Epithelial cell of proximal tubule (primary cell): ENCODE data around the gene C11orf24. TPM values are rescaled to one million over a fixed set of nuclear protein-coding genes. Genes with fewer than 3 reads are reported as not detected.
"Not testable (repeated sequence)": the region's sequence is repeated elsewhere in the genome, so short reads cannot be mapped to it uniquely, and the experiment has no call there.

Experiments
- DNase-seq: peaks from one replicate; pipeline ENCODE4 v3.0.0-alpha.2; 2011; ENCODE audit warnings: low read depth
- H3K4me3 ChIP-seq: 2 replicates; pipeline ENCODE4 v1.5.1; 2011; ENCODE audit warnings: low read depth, mild to moderate bottlenecking, low read length
- total RNA-seq: library from RNA; depleted of rRNA; stranded (reverse); fragments of >200 nt; gene quantifications from 2 replicates; pipeline ENCODE4 v1.2.3, GENCODE V29; 2015
- TF ChIP-seq, protein P1 (sequence below): conservative IDR thresholded peaks from 2 replicates; pipeline ENCODE4 v1.5.1; 2012; ENCODE audit warnings: low read depth, mild to moderate bottlenecking, low read length

Gene C11orf24
- total RNA-seq, 1 donor from 2014 or later = 46.4 TPM

DNA sequence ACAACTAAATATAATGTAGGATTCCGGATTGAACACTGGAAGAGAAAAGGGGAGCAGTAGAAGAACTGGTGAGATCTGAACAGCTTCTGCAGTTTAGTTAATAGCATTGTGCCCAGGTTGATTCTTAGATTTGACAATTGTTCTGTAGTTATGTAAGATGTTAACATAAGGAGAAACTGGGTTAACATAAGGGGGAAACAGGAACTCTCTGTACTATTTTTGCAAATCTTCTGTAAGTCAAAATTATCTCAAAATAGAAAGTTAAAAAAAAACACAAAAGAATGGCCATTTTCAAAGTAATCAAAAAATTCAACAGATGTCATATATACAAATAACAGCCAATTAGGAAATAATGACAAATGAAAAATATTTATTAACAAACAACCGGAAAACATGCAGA is 21.9 kb upstream of the C11orf24 start:
- DNase-seq = no peak
- no peak overlapping the region for H3K4me3 ChIP-seq
- TF ChIP-seq, protein P1, sequence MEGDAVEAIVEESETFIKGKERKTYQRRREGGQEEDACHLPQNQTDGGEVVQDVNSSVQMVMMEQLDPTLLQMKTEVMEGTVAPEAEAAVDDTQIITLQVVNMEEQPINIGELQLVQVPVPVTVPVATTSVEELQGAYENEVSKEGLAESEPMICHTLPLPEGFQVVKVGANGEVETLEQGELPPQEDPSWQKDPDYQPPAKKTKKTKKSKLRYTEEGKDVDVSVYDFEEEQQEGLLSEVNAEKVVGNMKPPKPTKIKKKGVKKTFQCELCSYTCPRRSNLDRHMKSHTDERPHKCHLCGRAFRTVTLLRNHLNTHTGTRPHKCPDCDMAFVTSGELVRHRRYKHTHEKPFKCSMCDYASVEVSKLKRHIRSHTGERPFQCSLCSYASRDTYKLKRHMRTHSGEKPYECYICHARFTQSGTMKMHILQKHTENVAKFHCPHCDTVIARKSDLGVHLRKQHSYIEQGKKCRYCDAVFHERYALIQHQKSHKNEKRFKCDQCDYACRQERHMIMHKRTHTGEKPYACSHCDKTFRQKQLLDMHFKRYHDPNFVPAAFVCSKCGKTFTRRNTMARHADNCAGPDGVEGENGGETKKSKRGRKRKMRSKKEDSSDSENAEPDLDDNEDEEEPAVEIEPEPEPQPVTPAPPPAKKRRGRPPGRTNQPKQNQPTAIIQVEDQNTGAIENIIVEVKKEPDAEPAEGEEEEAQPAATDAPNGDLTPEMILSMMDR = no peak

DNA sequence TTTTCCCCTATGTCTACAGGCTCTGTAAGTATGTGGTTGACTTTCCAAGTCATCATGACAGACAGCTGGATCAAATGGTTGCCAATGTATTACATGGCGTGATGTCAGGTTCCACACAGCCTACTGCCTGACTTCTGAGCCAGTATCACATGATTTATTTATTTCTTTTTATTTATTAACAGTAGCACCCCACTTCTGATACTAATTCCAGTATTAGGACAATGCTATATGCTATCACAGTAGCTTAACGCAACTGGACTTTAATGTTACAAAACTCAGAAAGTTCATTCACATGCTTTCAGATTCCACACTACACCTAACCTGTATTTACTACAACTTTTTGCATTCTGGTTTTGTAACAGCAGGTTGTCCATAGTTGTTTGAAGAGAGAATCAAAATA is 17.7 kb upstream of the C11orf24 start:
- H3K4me3 ChIP-seq = no peak overlapping the region
- TF ChIP-seq, protein P1 = no peak
- DNase-seq = no peak

DNA sequence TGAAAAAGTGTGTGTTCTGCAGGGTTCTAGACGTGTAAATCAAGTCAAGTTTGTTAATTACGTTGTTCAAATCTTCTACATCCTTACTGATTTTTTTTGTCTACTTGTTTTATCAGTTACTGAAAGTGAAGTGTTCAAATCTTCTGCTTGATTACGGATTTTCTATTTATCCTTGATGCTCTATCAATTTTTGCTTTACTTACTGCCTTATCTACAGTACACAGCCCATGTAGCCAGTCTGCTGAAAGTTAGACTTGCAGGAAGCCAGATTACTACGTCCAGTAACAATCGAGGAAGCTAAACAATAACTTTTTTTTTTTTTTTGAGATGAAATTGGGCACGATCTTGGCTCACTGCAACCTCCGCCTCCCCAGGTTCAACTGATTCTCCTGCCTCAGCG is 15.6 kb upstream of the C11orf24 start:
- DNase-seq = no peak
- TF ChIP-seq, protein P1 = no peak
- no peak overlapping the region for H3K4me3 ChIP-seq

DNA sequence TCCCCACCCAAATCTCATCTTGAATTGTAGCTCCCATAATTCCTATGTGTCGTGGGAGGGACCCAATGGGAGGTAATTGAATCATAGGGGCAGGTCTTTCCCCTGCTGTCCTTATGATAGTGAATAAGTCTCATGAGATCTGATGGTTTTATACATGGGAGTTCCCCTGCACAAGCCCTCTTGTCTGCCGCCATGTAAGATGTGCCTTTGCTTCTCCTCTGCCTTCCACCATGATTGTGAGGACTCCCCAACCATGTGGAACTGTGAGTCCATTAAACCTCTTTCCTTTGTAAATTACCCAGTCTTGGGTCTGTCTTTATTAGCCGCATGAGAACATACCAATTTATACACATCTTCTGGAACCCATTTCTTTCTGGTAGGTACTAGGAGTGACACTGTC is 12.8 kb upstream of the C11orf24 start:
- not testable (repeated sequence) for DNase-seq, H3K4me3 ChIP-seq

DNA sequence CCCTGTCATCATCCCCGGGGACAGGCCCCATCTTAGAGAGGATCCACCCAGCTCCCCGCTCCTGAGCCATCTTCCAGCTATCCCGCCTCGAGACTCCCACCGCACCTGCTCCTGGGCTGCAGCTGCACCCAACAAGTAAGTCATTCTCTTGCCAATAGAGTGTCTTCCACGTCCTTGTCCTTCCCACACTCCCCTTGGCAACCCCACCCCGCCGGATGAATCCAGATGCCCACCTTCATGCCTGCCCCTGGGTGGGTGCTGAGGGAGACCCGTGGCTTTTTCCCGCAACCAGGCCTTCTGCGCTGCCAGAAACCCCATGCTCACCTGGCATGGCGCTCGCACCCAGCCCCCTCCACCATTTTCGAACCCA is 11.1 kb upstream of the C11orf24 start:
- TF ChIP-seq, protein P1 = no peak
- H3K4me3 ChIP-seq = no peak overlapping the region
- DNase-seq = no peak

DNA sequence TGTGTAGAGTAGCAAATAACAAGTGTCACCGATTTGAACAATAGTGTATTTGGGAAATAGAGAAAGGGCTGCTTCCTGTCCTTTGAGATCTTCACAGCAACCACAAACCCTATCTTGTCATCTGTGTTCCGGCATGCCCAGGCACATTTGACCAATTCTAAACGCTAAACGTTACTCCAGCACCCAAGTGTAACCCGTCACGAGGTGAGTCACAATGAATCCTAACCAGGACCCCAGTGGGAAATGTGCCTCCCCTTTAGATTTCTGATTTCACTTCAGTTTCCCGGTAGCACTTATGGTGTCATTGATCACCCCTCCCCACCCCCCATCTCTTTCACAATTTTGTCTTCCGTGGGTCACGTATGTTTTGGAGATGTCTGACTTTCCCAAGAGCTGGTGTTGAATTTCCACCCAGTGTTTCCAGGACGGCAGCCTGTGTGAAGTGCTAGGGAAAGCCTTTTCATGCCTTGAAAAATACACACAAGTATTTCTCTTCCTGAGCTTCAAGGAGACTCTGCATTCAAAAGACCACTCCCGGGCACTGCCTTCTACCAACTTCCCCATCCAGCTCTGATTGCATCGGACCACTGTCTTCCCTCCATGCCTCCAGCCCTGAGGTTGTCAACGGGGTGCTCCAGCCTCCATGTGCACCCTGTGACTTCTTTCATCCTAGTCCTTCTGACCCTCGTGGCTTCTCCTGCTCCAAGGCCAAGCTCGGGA is 10.5 kb upstream of the C11orf24 start:
- TF ChIP-seq, protein P1 = no peak
- no peak overlapping the region for H3K4me3 ChIP-seq
- no peak for DNase-seq

DNA sequence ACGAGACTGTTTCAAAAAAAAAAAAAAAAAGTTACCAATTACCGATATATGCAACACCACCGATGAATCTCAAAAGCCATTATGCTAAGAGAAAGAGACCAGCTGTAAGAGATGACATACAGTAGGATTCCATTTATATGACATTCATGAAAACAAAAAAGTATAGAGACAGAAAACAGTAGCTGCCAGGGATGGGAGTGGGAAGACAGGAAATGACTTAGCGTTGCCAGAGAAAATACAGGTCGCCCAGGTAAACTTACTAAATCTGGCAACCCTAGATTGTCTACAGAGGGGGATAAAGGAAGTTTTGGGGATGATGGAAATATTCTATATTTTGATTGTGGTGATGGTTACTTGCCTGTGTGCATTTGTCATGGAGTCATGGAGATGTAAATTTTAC is 7.9 kb upstream of the C11orf24 start:
- TF ChIP-seq, protein P1 = no peak
- no peak for DNase-seq
- H3K4me3 ChIP-seq = no peak overlapping the region

DNA sequence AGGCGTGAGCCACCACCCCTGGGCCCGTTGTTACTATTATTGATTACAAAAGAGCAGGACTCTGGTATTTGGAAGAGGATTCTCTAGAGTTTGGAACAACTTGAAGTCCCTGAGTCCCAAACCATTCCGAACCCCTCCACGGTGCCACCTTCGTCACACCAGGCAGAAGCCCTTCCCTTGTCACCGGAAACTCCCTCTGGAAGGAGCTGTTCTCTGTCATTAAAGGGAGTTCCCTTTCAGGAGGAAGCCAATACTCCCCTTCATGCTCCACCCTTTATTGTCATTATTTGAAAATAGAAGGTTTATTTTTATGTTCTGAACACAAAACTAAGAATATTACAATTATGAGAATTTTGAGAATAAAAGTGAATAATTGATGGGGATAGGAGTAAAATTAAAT is 5.1 kb upstream of the C11orf24 start:
- H3K4me3 ChIP-seq = no peak overlapping the region
- no peak for DNase-seq
- TF ChIP-seq, protein P1 = no peak
